ENCODE measurements around the gene NIPSNAP3A. TPM values are rescaled to one million over a fixed set of nuclear protein-coding genes. Genes with fewer than 3 reads are reported as not detected.

NIPSNAP3A gene
- total and polyA plus RNA-seq, 2 donors (not counting 3 experiments of a cell fraction or from before 2014, with no cell fraction given): 27.2 TPM

GRCh38 chr9:104711604-104712003 is 35.9 kb upstream of the NIPSNAP3A start:
- Histone ChIP-seq H3K9ac (replicated peaks; ENCODE audit: extremely low read depth, insufficient read depth, low read length) (no peak overlapping the region), H3K4me2 (ENCODE audit: insufficient read depth, low read length) (no peak overlapping the region), H3K27ac (ENCODE audit: insufficient read depth, low read depth, low read length) (no peak overlapping the region), H3K4me1 (ENCODE audit: control insufficient read depth, extremely low read depth, insufficient read depth, low read length) (no peaks in the 10 kb centered on the region), H2AFZ (ENCODE audit: low read depth, low read length) (no peak overlapping the region), H3K79me2 (ENCODE audit: control insufficient read depth, insufficient read depth, low read length) (no peaks in the 10 kb centered on the region), H4K20me1 (replicated peaks; ENCODE audit: control insufficient read depth, extremely low read depth, insufficient read depth, low read length) (no peaks in the 10 kb centered on the region), H3K27me3 (ENCODE audit: control insufficient read depth in 2 of 2, insufficient read depth in 2 of 2, low read length in 2 of 2) (no peaks in the 10 kb centered on the region), H3K4me3 (replicated peaks in 1 of 3; ENCODE audit: insufficient read depth in 1 of 3, low read depth in 1 of 3, low read length in 3 of 3) (no peak overlapping the region), H3K9me3 (replicated peaks; ENCODE audit: control insufficient read depth, insufficient read depth, low read length) (no peaks in the 10 kb centered on the region), H3K9me1 (replicated peaks; ENCODE audit: control insufficient read depth, extremely low read depth, insufficient read depth, low read length) (no peaks in the 10 kb centered on the region), H3K36me3 (ENCODE audit: control insufficient read depth in 2 of 2, extremely low read depth in 1 of 2, insufficient read depth in 2 of 2, low read length in 2 of 2) (no peaks in the 10 kb centered on the region)
- DNase-seq (ENCODE audit: low read depth, low spot score) (no peak), FAIRE-seq (no peak)
- CTCF ChIA-PET: no interaction called here
- intact Hi-C loops (cut with micrococcal nuclease): no loop called here
- no TSS peak for BruUV-seq (replicated peaks)
- dilution Hi-C loops (cut with MboI; ENCODE audit: extremely low pct_ligation_motif_present, low sequenced_read_pairs): no loop called here
- POLR2A ChIA-PET: no interaction called here
- no peak for TF ChIP-seq FOS (IDR thresholded peaks at IDR 0.05; ENCODE audit: borderline replicate concordance, insufficient read depth, low read length)
- no peak for TF ChIP-seq GATA2 (IDR thresholded peaks at IDR 0.05; ENCODE audit: insufficient read depth, insufficient read length, low read depth, low read length)
- TF ChIP-seq POLR2A (IDR thresholded peaks at IDR 0.05; ENCODE audit: low read depth, low read length): no peak
- TF ChIP-seq EZH2 (IDR thresholded peaks at IDR 0.05; ENCODE audit: borderline replicate concordance, low read depth, low read length, severe bottlenecking): no peak
- no peak for TF ChIP-seq JUN (IDR thresholded peaks at IDR 0.05; ENCODE audit: borderline replicate concordance, insufficient read depth, insufficient read length, low read depth)
- TF ChIP-seq, protein P1, sequence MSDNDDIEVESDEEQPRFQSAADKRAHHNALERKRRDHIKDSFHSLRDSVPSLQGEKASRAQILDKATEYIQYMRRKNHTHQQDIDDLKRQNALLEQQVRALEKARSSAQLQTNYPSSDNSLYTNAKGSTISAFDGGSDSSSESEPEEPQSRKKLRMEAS (IDR thresholded peaks at IDR 0.05; ENCODE audit: insufficient read depth, insufficient read length): no peak
- TF ChIP-seq POLR2AphosphoS5 (IDR thresholded peaks at IDR 0.05; ENCODE audit: insufficient read depth, low read depth, low read length): no peak

DNA sequence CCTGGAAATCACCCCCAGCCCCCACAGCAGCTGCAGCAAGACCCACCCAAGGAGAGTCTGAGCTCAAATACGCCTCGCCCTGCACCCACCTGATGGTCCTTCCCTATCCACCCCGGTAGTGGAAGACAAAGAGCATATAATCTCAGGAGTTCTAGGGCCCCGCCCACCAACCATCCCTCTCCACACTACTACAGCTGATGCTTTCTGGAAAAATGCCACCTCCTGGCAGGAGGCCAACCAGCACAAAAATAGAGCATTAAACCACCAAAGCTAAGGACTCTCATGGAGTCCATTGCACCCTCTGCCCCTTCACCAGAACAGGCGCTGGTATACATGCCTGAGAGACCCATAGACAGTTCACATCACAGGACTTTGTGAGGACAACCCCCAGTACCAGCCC is 22.5 kb upstream of the NIPSNAP3A start:
- H3K9me3 ChIP-seq (replicated peaks; ENCODE audit: control insufficient read depth, insufficient read depth, low read length): no peaks in the 10 kb centered on the region
- TF ChIP-seq MYC (IDR thresholded peaks at IDR 0.05; ENCODE audit: low read depth, low read length) (no peak), JUN (IDR thresholded peaks at IDR 0.05; ENCODE audit: borderline replicate concordance, insufficient read depth, insufficient read length, low read depth) (no peak), POLR2AphosphoS5 (IDR thresholded peaks at IDR 0.05; ENCODE audit: insufficient read depth, low read depth, low read length) (no peak), CTCF (IDR thresholded peaks at IDR 0.05; ENCODE audit: extremely low read depth in 1 of 2, insufficient read depth in 1 of 2, low read depth in 1 of 2, low read length in 2 of 2) (no peak), GATA2 (IDR thresholded peaks at IDR 0.05; ENCODE audit: insufficient read depth, insufficient read length, low read depth, low read length) (no peak), EZH2 (IDR thresholded peaks at IDR 0.05; ENCODE audit: borderline replicate concordance, low read depth, low read length, severe bottlenecking) (no peak), FOS (IDR thresholded peaks at IDR 0.05; ENCODE audit: borderline replicate concordance, insufficient read depth, low read length) (no peak), POLR2A (IDR thresholded peaks at IDR 0.05; ENCODE audit: low read depth, low read length) (no peak)
- TF ChIP-seq, protein P1 (IDR thresholded peaks at IDR 0.05; ENCODE audit: insufficient read depth, insufficient read length): no peak
- intact Hi-C loops (cut with micrococcal nuclease): no loop called here
- CTCF ChIA-PET: no interaction called here
- no TSS peak for BruUV-seq (replicated peaks)
- H2AFZ ChIP-seq (ENCODE audit: low read depth, low read length): no peak overlapping the region
- H3K4me1 ChIP-seq (ENCODE audit: control insufficient read depth, extremely low read depth, insufficient read depth, low read length): no peaks in the 10 kb centered on the region
- DNase-seq (ENCODE audit: low read depth, low spot score) (no peak), FAIRE-seq (no peak)
- POLR2A ChIA-PET: no interaction called here
- H3K4me2 ChIP-seq (ENCODE audit: insufficient read depth, low read length): no peak overlapping the region
- no peak overlapping the region for H3K9ac ChIP-seq (replicated peaks; ENCODE audit: extremely low read depth, insufficient read depth, low read length)
- no peak overlapping the region for H3K27ac ChIP-seq (ENCODE audit: insufficient read depth, low read depth, low read length)
- no peaks in the 10 kb centered on the region for H3K27me3 ChIP-seq (ENCODE audit: control insufficient read depth in 2 of 2, insufficient read depth in 2 of 2, low read length in 2 of 2)
- H4K20me1 ChIP-seq (replicated peaks; ENCODE audit: control insufficient read depth, extremely low read depth, insufficient read depth, low read length): no peaks in the 10 kb centered on the region
- H3K36me3 ChIP-seq (ENCODE audit: control insufficient read depth in 2 of 2, extremely low read depth in 1 of 2, insufficient read depth in 2 of 2, low read length in 2 of 2): no peaks in the 10 kb centered on the region
- H3K9me1 ChIP-seq (replicated peaks; ENCODE audit: control insufficient read depth, extremely low read depth, insufficient read depth, low read length): no peaks in the 10 kb centered on the region
- no peak overlapping the region for H3K4me3 ChIP-seq (replicated peaks in 1 of 3; ENCODE audit: insufficient read depth in 1 of 3, low read depth in 1 of 3, low read length in 3 of 3)
- dilution Hi-C loops (cut with MboI; ENCODE audit: extremely low pct_ligation_motif_present, low sequenced_read_pairs): no loop called here
- H3K79me2 ChIP-seq (ENCODE audit: control insufficient read depth, insufficient read depth, low read length): no peaks in the 10 kb centered on the region
